ENCODE measurements around the gene TBX15.

The TBX15 gene

DNA sequence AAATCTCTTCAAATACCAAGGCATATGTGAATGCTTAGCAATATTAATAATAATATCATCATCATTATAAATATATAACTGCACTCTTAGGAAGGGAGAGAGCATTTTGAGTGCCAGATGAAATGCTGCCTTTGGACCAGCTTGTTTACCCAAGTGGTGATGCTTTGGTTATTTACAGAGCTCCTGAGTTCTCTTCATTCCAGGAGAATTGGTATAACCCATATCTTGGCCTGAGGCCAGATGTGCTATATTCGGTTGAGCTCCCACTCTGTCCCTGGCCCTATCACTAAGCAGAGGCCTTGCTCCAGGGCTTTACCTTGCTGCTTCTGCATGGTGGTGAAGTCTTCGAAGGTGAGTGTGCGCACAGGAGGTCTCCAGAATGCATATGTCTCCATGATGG lies 89.4 kb downstream of the TBX15 start:
- Histone ChIP-seq H3K4me1 (ENCODE audit: control insufficient read depth, low read length) (no peaks in the 10 kb centered on the region), H4K20me1 (ENCODE audit: control insufficient read depth, insufficient read depth, low read depth, low read length) (no peaks in the 10 kb centered on the region), H3K27me3 (ENCODE audit: control insufficient read depth, low read length) (no peaks in the 10 kb centered on the region), H3K4me3 (ENCODE audit: low read length) (no peak overlapping the region), H3K27ac (ENCODE audit: low read depth, low read length) (no peak overlapping the region), H3K9me2 (replicated peaks; ENCODE audit: control insufficient read depth, low read length) (no peaks in the 10 kb centered on the region), H3K36me3 (ENCODE audit: control insufficient read depth, low read length) (no peaks in the 10 kb centered on the region), H3K4me2 (ENCODE audit: low read length) (no peak overlapping the region), H3F3A (ENCODE audit: control insufficient read depth, insufficient read depth) (no peaks in the 10 kb centered on the region), H3K9me3 (ENCODE audit: control insufficient read depth, insufficient read depth, low read length) (no peaks in the 10 kb centered on the region), H3K79me2 (ENCODE audit: control insufficient read depth, low read length) (no peaks in the 10 kb centered on the region)
- no peak for TF ChIP-seq EZH2phosphoT487 (IDR thresholded peaks at IDR 0.05; ENCODE audit: borderline replicate concordance, low read length)
- TF ChIP-seq, protein P1, sequence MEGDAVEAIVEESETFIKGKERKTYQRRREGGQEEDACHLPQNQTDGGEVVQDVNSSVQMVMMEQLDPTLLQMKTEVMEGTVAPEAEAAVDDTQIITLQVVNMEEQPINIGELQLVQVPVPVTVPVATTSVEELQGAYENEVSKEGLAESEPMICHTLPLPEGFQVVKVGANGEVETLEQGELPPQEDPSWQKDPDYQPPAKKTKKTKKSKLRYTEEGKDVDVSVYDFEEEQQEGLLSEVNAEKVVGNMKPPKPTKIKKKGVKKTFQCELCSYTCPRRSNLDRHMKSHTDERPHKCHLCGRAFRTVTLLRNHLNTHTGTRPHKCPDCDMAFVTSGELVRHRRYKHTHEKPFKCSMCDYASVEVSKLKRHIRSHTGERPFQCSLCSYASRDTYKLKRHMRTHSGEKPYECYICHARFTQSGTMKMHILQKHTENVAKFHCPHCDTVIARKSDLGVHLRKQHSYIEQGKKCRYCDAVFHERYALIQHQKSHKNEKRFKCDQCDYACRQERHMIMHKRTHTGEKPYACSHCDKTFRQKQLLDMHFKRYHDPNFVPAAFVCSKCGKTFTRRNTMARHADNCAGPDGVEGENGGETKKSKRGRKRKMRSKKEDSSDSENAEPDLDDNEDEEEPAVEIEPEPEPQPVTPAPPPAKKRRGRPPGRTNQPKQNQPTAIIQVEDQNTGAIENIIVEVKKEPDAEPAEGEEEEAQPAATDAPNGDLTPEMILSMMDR (IDR thresholded peaks at IDR 0.05; ENCODE audit: low read depth, low read length, poor library complexity, severe bottlenecking): no peak

DNA sequence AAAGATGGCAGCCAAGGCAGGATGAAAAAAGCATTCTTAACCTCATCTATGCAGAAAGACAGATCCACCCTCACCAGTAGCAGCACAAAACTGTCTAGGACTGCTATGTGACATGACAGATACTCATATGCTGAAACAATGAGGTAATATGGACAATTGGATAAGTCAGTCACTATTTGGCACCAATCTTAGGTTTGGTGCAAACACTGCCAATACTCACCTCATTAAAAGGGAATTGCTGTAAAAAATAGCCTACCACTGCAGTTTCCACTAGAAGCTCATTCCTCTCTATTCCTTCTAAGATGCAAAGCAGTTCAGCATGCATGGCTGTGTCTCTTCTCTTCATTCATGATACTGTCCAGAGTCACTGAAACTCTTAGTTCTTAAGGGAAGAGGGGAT lies 91.7 kb downstream of the TBX15 start:
- Histone ChIP-seq H3K4me3 (ENCODE audit: low read length) (no peak overlapping the region), H3K36me3 (ENCODE audit: control insufficient read depth, low read length) (no peaks in the 10 kb centered on the region), H3F3A (ENCODE audit: control insufficient read depth, insufficient read depth) (no peaks in the 10 kb centered on the region), H3K79me2 (ENCODE audit: control insufficient read depth, low read length) (no peaks in the 10 kb centered on the region), H3K9me2 (replicated peaks; ENCODE audit: control insufficient read depth, low read length) (no peaks in the 10 kb centered on the region), H3K9me3 (ENCODE audit: control insufficient read depth, insufficient read depth, low read length) (no peaks in the 10 kb centered on the region), H3K27ac (ENCODE audit: low read depth, low read length) (no peak overlapping the region), H3K27me3 (ENCODE audit: control insufficient read depth, low read length) (no peaks in the 10 kb centered on the region), H4K20me1 (ENCODE audit: control insufficient read depth, insufficient read depth, low read depth, low read length) (no peaks in the 10 kb centered on the region), H3K4me1 (ENCODE audit: control insufficient read depth, low read length) (no peaks in the 10 kb centered on the region), H3K4me2 (ENCODE audit: low read length) (no peak overlapping the region)
- TF ChIP-seq EZH2phosphoT487 (IDR thresholded peaks at IDR 0.05; ENCODE audit: borderline replicate concordance, low read length): no peak
- TF ChIP-seq, protein P1 (IDR thresholded peaks at IDR 0.05; ENCODE audit: low read depth, low read length, poor library complexity, severe bottlenecking): no peak

DNA sequence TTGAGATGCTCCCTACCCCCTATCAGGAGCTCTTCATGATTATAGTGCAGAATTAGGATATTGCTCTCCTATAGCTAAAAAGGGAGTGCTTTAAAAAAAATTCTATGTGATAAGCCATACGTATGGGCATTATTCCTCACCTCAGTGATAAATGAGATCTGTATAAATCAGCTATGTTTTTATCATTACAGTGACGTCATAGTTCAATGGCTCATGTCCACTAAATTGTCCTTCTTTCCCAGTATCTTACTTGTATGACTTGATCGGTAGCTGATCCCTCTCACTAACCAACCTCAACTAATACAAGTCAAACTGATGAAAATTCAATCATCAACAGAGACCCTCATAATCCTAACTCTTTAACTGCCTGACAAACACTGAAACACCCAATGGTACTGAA lies 93.3 kb downstream of the TBX15 start:
- no peaks in the 10 kb centered on the region for H3K4me1 ChIP-seq (ENCODE audit: control insufficient read depth, low read length)
- H3K9me3 ChIP-seq (ENCODE audit: control insufficient read depth, insufficient read depth, low read length): no peaks in the 10 kb centered on the region
- no peaks in the 10 kb centered on the region for H3K27me3 ChIP-seq (ENCODE audit: control insufficient read depth, low read length)
- no peak overlapping the region for H3K4me2 ChIP-seq (ENCODE audit: low read length)
- H3K27ac ChIP-seq (ENCODE audit: low read depth, low read length): no peak overlapping the region
- TF ChIP-seq, protein P1 (IDR thresholded peaks at IDR 0.05; ENCODE audit: low read depth, low read length, poor library complexity, severe bottlenecking): no peak
- TF ChIP-seq EZH2phosphoT487 (IDR thresholded peaks at IDR 0.05; ENCODE audit: borderline replicate concordance, low read length): no peak
- no peaks in the 10 kb centered on the region for H3K79me2 ChIP-seq (ENCODE audit: control insufficient read depth, low read length)
- H3K36me3 ChIP-seq (ENCODE audit: control insufficient read depth, low read length): no peaks in the 10 kb centered on the region
- no peaks in the 10 kb centered on the region for H3K9me2 ChIP-seq (replicated peaks; ENCODE audit: control insufficient read depth, low read length)
- no peaks in the 10 kb centered on the region for H3F3A ChIP-seq (ENCODE audit: control insufficient read depth, insufficient read depth)
- H4K20me1 ChIP-seq (ENCODE audit: control insufficient read depth, insufficient read depth, low read depth, low read length): no peaks in the 10 kb centered on the region
- no peak overlapping the region for H3K4me3 ChIP-seq (ENCODE audit: low read length)
